Stomach (tissue), 9 donors: ENCODE data around the gene TTC39B. TPM values are rescaled to one million over a fixed set of nuclear protein-coding genes. Genes with fewer than 3 reads are reported as not detected.
"Not testable (repeated sequence)": the region's sequence is repeated elsewhere in the genome, so short reads cannot be mapped to it uniquely, and the experiment has no call there.

Experiments used
- DNase-seq, 2 donors: peaks; one replicate each; pipeline versions ENCODE4 v3.0.0 to v3.0.0-alpha.2; 2013 to 2019
- H3K27ac ChIP-seq, 5 donors: fragments of 200-600 bp in 4 of 5; sonication (generic) in 4 of 5; one replicate each; pipeline ENCODE4 v1.5.1; 2013 to 2019; ENCODE audit warnings: mild to moderate bottlenecking in 1 of 5, moderate library complexity in 1 of 5
- H3K27me3 ChIP-seq, 3 donors: fragments of 200-600 bp; sonication (generic); one replicate each; pipeline ENCODE4 v1.5.1; 2017 to 2019; ENCODE audit warnings: mixed run types in 1 of 3
- H3K36me3 ChIP-seq, 4 donors: fragments of 200-600 bp; sonication (generic); 1 replicate in 3 of 4; 2 replicates in 1 of 4; pipeline ENCODE4 v1.5.1; 2016 to 2019
- H3K4me1 ChIP-seq, 4 donors: fragments of 200-600 bp; sonication (generic); one replicate each; pipeline ENCODE4 v1.5.1; 2016 to 2019
- H3K4me3 ChIP-seq, 4 donors: fragments of 200-600 bp; sonication (generic) in 3 of 4; one replicate each; pipeline ENCODE4 v1.5.1; 2016 to 2019; ENCODE audit warnings: mild to moderate bottlenecking in 1 of 4
- H3K9me3 ChIP-seq, 4 donors: fragments of 200-600 bp; sonication (generic); one replicate each; pipeline ENCODE4 v1.5.1; 2016 to 2019
- CTCF ChIP-seq, 7 experiments: fragments of 450-650 bp in 4 of 7; fragments of 200-600 bp in 3 of 7; sonication (generic) in 3 of 7; IDR thresholded peaks; one replicate each; pipeline ENCODE4 v1.5.1; 2016 to 2019; ENCODE audit warnings: antibody characterized with exemption in 7 of 7, control low read depth in 2 of 7, mild to moderate bottlenecking in 1 of 7
- EP300 ChIP-seq: sonication (generic); formaldehyde crosslinking; IDR thresholded peaks from one replicate; pipeline ENCODE4 v1.6.1; 2017; ENCODE audit warnings: antibody characterized with exemption
- POLR2A ChIP-seq, 4 donors: fragments of 450-650 bp; IDR thresholded peaks; one replicate each; pipeline ENCODE4 v1.6.1; 2016; ENCODE audit warnings: antibody characterized with exemption in 4 of 4, control low read depth in 2 of 4, mild to moderate bottlenecking in 1 of 4, moderate library complexity in 1 of 4
- POLR2AphosphoS5 ChIP-seq, 3 donors: sonication (generic); formaldehyde crosslinking; IDR thresholded peaks; one replicate each; pipeline ENCODE4 v1.6.1; 2016; ENCODE audit warnings: antibody characterized with exemption in 3 of 3
- WGBS, 5 donors: extraction: QIAGEN DNeasy Blood & Tissue Kit in 3 of 5; methylation state at CpG; one replicate each; pipeline versions ENCODE4 v1.1.5 to v1.1.7; 2013 to 2018; 5-methylcytosine and 5-hydroxymethylcytosine counted together
- intact Hi-C: fragments of 100-400 bp; cut with DNase I; formaldehyde crosslinking; loops from one replicate; pipeline ENCODE4 v1.15.1; 2023; ENCODE audit warnings: low total_unique reads
- polyA plus RNA-seq, 3 donors: library from polyadenylated mRNA; stranded (reverse); fragments of 200-250 nt; gene quantifications; one replicate each; pipeline ENCODE4 v1.2.3, GENCODE V29; 2013
- total RNA-seq, 5 donors: library from RNA; depleted of rRNA; stranded (reverse); fragments of >200 nt; gene quantifications; one replicate each; pipeline versions ENCODE4 v1.1.0 to v1.2.3, GENCODE V29; 2014 to 2016
- donor health status: healthy with polysubstance abuse.
- donor health status: Bipolar disorder and iron deficiency.
- donor health status: healthy.

TTC39B gene
- total and polyA plus RNA-seq, 8 donors = 2.0 to 35.4 (median 6.6) TPM

GRCh38 chr9:15238646-15239045, 68.4 kb downstream of the TTC39B start:
- 89 to 95% (median 92%) methylated on average over 5 of the region's 5 CpGs for WGBS, 5 donors
- no peak overlapping the region for H3K4me3 ChIP-seq
- peaks cover 0 to 13% (median 2%) of the 10 kb centered on the region in 4 donors for H3K9me3 ChIP-seq
- intact Hi-C loops = no loop called here
- no peak for DNase-seq
- no peaks in the 10 kb centered on the region for H3K36me3 ChIP-seq
- TF ChIP-seq POLR2AphosphoS5 (IDR thresholded peaks at IDR 0.05) = no peak
- TF ChIP-seq POLR2A (IDR thresholded peaks at IDR 0.05) = no peak
- TF ChIP-seq EP300 = no peak
- TF ChIP-seq CTCF (IDR thresholded peaks at IDR 0.05) = no peak
- no peak overlapping the region for H3K27ac ChIP-seq
- no peaks in the 10 kb centered on the region for H3K27me3 ChIP-seq
- H3K4me1 ChIP-seq = peaks cover 0 to 18% (median 9%) of the 10 kb centered on the region in 4 donors

- H3K27me3 ChIP-seq = no peaks in the 10 kb centered on the region
- no peak for TF ChIP-seq CTCF (IDR thresholded peaks at IDR 0.05)
- TF ChIP-seq EP300 = no peak
- no peak for TF ChIP-seq POLR2AphosphoS5 (IDR thresholded peaks at IDR 0.05)
- TF ChIP-seq POLR2A (IDR thresholded peaks at IDR 0.05) = no peak
- 70 to 98% (median 94%) methylated on average over 2 of the region's 2 CpGs for WGBS, 5 donors
- H3K9me3 ChIP-seq = peaks cover 0 to 13% (median 2%) of the 10 kb centered on the region in 4 donors
- H3K4me1 ChIP-seq = peaks cover 0 to 9% (median 4%) of the 10 kb centered on the region in 4 donors
- H3K4me3 ChIP-seq = no peak overlapping the region
- DNase-seq = no peak
- intact Hi-C loops = no loop called here
- H3K36me3 ChIP-seq = no peaks in the 10 kb centered on the region
- H3K27ac ChIP-seq = no peak overlapping the region
Observed at GRCh38 chr9:15235658-15236057, 71.4 kb downstream of the TTC39B start.

DNA sequence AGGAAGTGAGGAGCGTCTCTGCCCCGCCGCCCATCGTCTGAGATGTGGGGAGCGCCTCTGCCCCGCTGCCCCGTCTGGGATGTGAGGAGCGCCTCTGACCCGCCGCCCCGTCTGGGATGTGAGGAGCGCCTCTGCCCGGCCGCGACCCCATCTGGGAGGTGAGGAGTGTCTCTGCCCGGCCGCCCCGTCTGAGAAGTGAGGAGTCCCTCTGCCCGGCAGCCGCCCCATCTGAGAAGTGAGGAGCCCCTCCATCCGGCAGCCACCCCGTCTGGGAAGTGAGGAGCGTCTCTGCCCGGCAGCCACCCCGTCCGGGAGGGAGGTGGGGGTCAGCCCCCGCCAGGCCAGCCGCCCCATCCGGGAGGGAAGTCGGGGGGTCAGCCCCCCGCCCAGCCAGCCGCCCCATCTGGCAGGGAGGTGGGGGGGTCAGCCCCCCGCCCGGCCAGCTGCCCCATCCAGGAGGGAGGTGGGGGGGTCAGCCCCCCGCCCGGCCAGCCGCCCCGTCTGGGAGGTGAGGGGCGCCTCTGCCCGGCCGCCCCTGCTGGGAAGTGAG, 73.0 kb downstream of the TTC39B start:
- DNase-seq, H3K4me3 ChIP-seq, H3K36me3 ChIP-seq, H3K4me1 ChIP-seq, H3K27ac ChIP-seq, H3K27me3 ChIP-seq, intact Hi-C loops: not testable (repeated sequence)
- peaks cover 0 to 13% (median 2%) of the 10 kb centered on the region in 4 donors for H3K9me3 ChIP-seq
- 95 to 98% (median 96%) methylated on average over 7 to 35 of the region's 41 CpGs for WGBS, 5 donors

DNA sequence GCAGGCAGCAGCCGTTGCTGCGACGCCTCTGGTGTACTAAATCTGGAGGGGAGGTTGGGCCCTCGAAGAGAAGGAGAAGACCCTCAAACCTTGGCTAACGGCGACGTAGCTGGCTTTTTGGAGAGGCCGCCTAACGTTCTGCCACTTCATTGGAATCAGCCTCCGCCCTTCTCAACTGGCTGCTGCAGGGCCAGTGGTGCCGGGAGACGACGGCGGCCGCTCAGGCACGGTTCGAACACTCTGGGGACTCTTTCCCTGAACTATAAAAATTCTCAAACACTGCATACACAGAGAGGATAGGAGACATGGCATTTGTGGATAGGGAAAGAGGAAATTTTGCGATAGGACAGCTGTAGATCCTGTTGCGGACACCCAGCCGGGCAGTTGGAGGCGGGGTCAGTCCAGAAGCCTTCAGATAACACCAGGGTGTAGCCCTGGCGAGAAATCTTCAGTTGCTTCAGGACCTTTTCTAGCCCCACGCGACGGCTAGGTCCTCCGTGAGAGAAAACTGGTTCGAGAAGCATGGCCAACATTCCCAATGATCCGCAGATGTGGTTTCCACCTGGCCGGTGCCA, 74.2 kb downstream of the TTC39B start:
- H3K27me3 ChIP-seq, H3K36me3 ChIP-seq, intact Hi-C loops, H3K4me3 ChIP-seq, H3K9me3 ChIP-seq, H3K4me1 ChIP-seq, H3K27ac ChIP-seq, DNase-seq: not testable (repeated sequence)
- 96 to 97% (median 97%) methylated on average over 25 to 29 of the region's 29 CpGs for WGBS, 5 donors

GRCh38 chr9:15231788-15232635, 75.0 kb downstream of the TTC39B start:
- 66 to 80% (median 75%) methylated on average over 13 of the region's 13 CpGs for WGBS, 5 donors
- intact Hi-C loops = no loop called here
- DNase-seq = peak in 1 of 2 donors; percentile 10
- Histone ChIP-seq H3K36me3 (no peaks in the 10 kb centered on the region), H3K9me3 (no peaks in the 10 kb centered on the region), H3K27ac (no peak overlapping the region), H3K4me3 (no peak overlapping the region), H3K4me1 (no peaks in the 10 kb centered on the region), H3K27me3 (no peaks in the 10 kb centered on the region)
- no peak for TF ChIP-seq POLR2AphosphoS5 (IDR thresholded peaks at IDR 0.05)
- no peak for TF ChIP-seq EP300
- peak in 2 of 7 experiments; percentile 12 to 15 for TF ChIP-seq CTCF (IDR thresholded peaks at IDR 0.05)
- no peak for TF ChIP-seq POLR2A (IDR thresholded peaks at IDR 0.05)
